ENCODE results near the gene PLA2G4C. TPM values are rescaled to one million over a fixed set of nuclear protein-coding genes. Genes with fewer than 3 reads are reported as not detected.

Gene PLA2G4C
- total and polyA plus RNA-seq, 10 donors: 17.0 to 62.5 (median 34.3) TPM

- whole genome bisulfite sequencing, 5 donors: 62 to 77% (median 70%) methylated on average over 5 of the region's 5 CpGs
- DNase-seq: no peak
- TF ChIP-seq CTCF (IDR thresholded peaks at IDR 0.05 in 8 of 11, conservative IDR thresholded peaks at IDR 0.05 in 3 of 11) (no peak), POLR2AphosphoS5 (IDR thresholded peaks at IDR 0.05) (no peak), POLR2A (IDR thresholded peaks at IDR 0.05) (no peak)
- Histone ChIP-seq H3K4me3 (no peak overlapping the region), H3K9me3 (peaks cover 0 to 25% (median 19%) of the 10 kb centered on the region in 8 donors), H3K36me3 (no peaks in the 10 kb centered on the region), H3K27ac (no peak overlapping the region), H3K27me3 (replicated peaks in 1 of 7) (peaks cover 0 to 42% (median 0%) of the 10 kb centered on the region in 7 donors), H3K4me1 (no peaks in the 10 kb centered on the region)
- intact Hi-C loops (cut with DNase I; ENCODE audit: low total_unique reads): no loop called here
Measured at GRCh38 chr19:48033604-48034003, 77.0 kb downstream of the PLA2G4C start.

GRCh38 chr19:48030073-48030472 lies 80.5 kb downstream of the PLA2G4C start:
- Histone ChIP-seq H3K4me1 (no peaks in the 10 kb centered on the region), H3K27ac (no peak overlapping the region), H3K9me3 (no peaks in the 10 kb centered on the region), H3K36me3 (no peaks in the 10 kb centered on the region), H3K4me3 (no peak overlapping the region), H3K27me3 (replicated peaks in 1 of 7) (peaks cover 0 to 56% (median 0%) of the 10 kb centered on the region in 7 donors)
- WGBS, 5 donors: 66 to 73% (median 69%) methylated on average over 10 of the region's 10 CpGs
- no peak for TF ChIP-seq CTCF (IDR thresholded peaks at IDR 0.05 in 8 of 11, conservative IDR thresholded peaks at IDR 0.05 in 3 of 11)
- no peak for TF ChIP-seq POLR2AphosphoS5 (IDR thresholded peaks at IDR 0.05)
- TF ChIP-seq POLR2A (IDR thresholded peaks at IDR 0.05): no peak
- no peak for DNase-seq
- intact Hi-C loops (cut with DNase I; ENCODE audit: low total_unique reads): no loop called here

- TF ChIP-seq POLR2AphosphoS5 (IDR thresholded peaks at IDR 0.05) (no peak), POLR2A (IDR thresholded peaks at IDR 0.05) (no peak), CTCF (IDR thresholded peaks at IDR 0.05 in 8 of 11, conservative IDR thresholded peaks at IDR 0.05 in 3 of 11) (no peak)
- 73 to 85% (median 77%) methylated on average over 7 of the region's 7 CpGs for WGBS, 5 donors
- no peaks in the 10 kb centered on the region for H3K9me3 ChIP-seq
- H3K36me3 ChIP-seq: no peaks in the 10 kb centered on the region
- H3K4me3 ChIP-seq: no peak overlapping the region
- H3K4me1 ChIP-seq: no peaks in the 10 kb centered on the region
- H3K27me3 ChIP-seq (replicated peaks in 1 of 7): peaks cover 0 to 58% (median 0%) of the 10 kb centered on the region in 7 donors
- DNase-seq: no peak
- intact Hi-C loops (cut with DNase I; ENCODE audit: low total_unique reads): no loop called here
- no peak overlapping the region for H3K27ac ChIP-seq
Measured at GRCh38 chr19:48029431-48029830, 81.2 kb downstream of the PLA2G4C start.

GRCh38 chr19:48025480-48025879 lies 85.1 kb downstream of the PLA2G4C start:
- WGBS, 5 donors: 72 to 79% (median 75%) methylated on average over 3 of the region's 3 CpGs
- Histone ChIP-seq H3K27ac (no peak overlapping the region), H3K27me3 (replicated peaks in 1 of 7) (peaks cover 0 to 59% (median 0%) of the 10 kb centered on the region in 7 donors), H3K9me3 (no peaks in the 10 kb centered on the region), H3K36me3 (no peaks in the 10 kb centered on the region), H3K4me3 (no peak overlapping the region), H3K4me1 (no peaks in the 10 kb centered on the region)
- no peak for DNase-seq
- TF ChIP-seq POLR2A (IDR thresholded peaks at IDR 0.05): no peak
- no peak for TF ChIP-seq CTCF (IDR thresholded peaks at IDR 0.05 in 8 of 11, conservative IDR thresholded peaks at IDR 0.05 in 3 of 11)
- no peak for TF ChIP-seq POLR2AphosphoS5 (IDR thresholded peaks at IDR 0.05)
- intact Hi-C loops (cut with DNase I; ENCODE audit: low total_unique reads): no loop called here

Data from spleen (tissue), 11 donors.